HEK293 (cell line): ENCODE data around the gene PFDN5.
A peak's percentile ranks its signal among the peaks of the same experiment; 100 is the strongest.

Experiments used
- CTCF ChIA-PET: fragments of 350-600 bp; formaldehyde crosslinking; extraction: SDS; loops from one replicate; lab custom pipeline; 2021; ENCODE audit warnings: antibody characterized with exemption; lab: Yijun Ruan, JAX
- POLR2A ChIA-PET: fragments of 300-600 bp; formaldehyde crosslinking; extraction: SDS; loops from one replicate; lab custom pipeline; 2020; ENCODE audit warnings: antibody characterized with exemption, inconsistent platforms; lab: Yijun Ruan, JAX
- H3K27ac ChIP-seq: fragments of 200-500 bp; sonication (Bioruptor generic); 2 replicates; pipeline ENCODE4 v1.5.1; 2014; ENCODE audit warnings: low read depth, low read length, control low read depth, inconsistent platforms; ENCODE audit errors: extremely low read depth
- H3K36me3 ChIP-seq, 2 experiments: fragments of 200-500 bp in 1 of 2; sonication (Bioruptor generic) in 1 of 2; 1 replicate in 1 of 2; 2 replicates in 1 of 2; pipeline ENCODE4 v1.5.1; 2014 to 2017; ENCODE audit warnings: inconsistent platforms in 2 of 2, low read length in 2 of 2; ENCODE audit not compliant: control insufficient read depth in 2 of 2, insufficient read depth in 1 of 2
- H3K4me1 ChIP-seq: fragments of 200-500 bp; sonication (Bioruptor generic); 2 replicates; pipeline ENCODE4 v1.5.1; 2014; ENCODE audit warnings: mild to moderate bottlenecking, low read length, inconsistent platforms; ENCODE audit not compliant: control insufficient read depth, insufficient read depth
- H3K4me3 ChIP-seq: 2 replicates; pipeline ENCODE4 v1.5.1; 2011; ENCODE audit warnings: low read depth, mild to moderate bottlenecking, control low read depth, low read length, moderate library complexity
- H3K9me3 ChIP-seq: fragments of 200-500 bp; sonication (Bioruptor generic); 2 replicates; pipeline ENCODE4 v1.5.1; 2014; ENCODE audit warnings: low read depth, low read length, inconsistent platforms; ENCODE audit not compliant: control insufficient read depth, insufficient read depth
- GLIS2 ChIP-seq: fragments of 450-650 bp; formaldehyde crosslinking; IDR thresholded peaks from 2 replicates; pipeline ENCODE4 v1.5.1; 2016; ENCODE audit warnings: missing biosample characterization, missing genetic modification characterization
- KLF1 ChIP-seq: fragments of 450-650 bp; formaldehyde crosslinking; IDR thresholded peaks from 2 replicates; pipeline ENCODE4 v1.5.1; 2016; ENCODE audit warnings: missing biosample characterization, missing genetic modification characterization
- KLF9 ChIP-seq: fragments of 450-650 bp; formaldehyde crosslinking; IDR thresholded peaks from 2 replicates; pipeline ENCODE4 v1.5.1; 2016; ENCODE audit warnings: missing biosample characterization, missing genetic modification characterization, low read depth
- ZBTB17 ChIP-seq: fragments of 450-650 bp; formaldehyde crosslinking; IDR thresholded peaks from 2 replicates; pipeline ENCODE4 v1.5.1; 2016; ENCODE audit warnings: missing biosample characterization, missing genetic modification characterization
- ZBTB48 ChIP-seq: fragments of 450-650 bp; formaldehyde crosslinking; IDR thresholded peaks from 2 replicates; pipeline ENCODE4 v1.5.1; 2016; ENCODE audit warnings: missing biosample characterization, missing genetic modification characterization
- ZBTB8A ChIP-seq: fragments of 450-650 bp; formaldehyde crosslinking; IDR thresholded peaks from 2 replicates; pipeline ENCODE4 v1.5.1; 2016; ENCODE audit warnings: missing biosample characterization, missing genetic modification characterization
- ZFHX2 ChIP-seq: fragments of 450-650 bp; formaldehyde crosslinking; conservative IDR thresholded peaks from 2 replicates; pipeline ENCODE4 v1.5.1; 2016; ENCODE audit warnings: missing biosample characterization, missing genetic modification characterization
- ZNF133 ChIP-seq: fragments of 450-650 bp; formaldehyde crosslinking; IDR thresholded peaks from 2 replicates; pipeline ENCODE4 v1.5.1; 2016; ENCODE audit warnings: missing biosample characterization, missing genetic modification characterization
- ZNF175 ChIP-seq: fragments of 450-650 bp; formaldehyde crosslinking; IDR thresholded peaks from 2 replicates; pipeline ENCODE4 v1.5.1; 2016; ENCODE audit warnings: missing biosample characterization, missing genetic modification characterization
- ZNF2 ChIP-seq: fragments of 450-650 bp; formaldehyde crosslinking; IDR thresholded peaks from 2 replicates; pipeline ENCODE4 v1.5.1; 2016; ENCODE audit warnings: missing biosample characterization, missing genetic modification characterization
- ZNF239 ChIP-seq: fragments of 450-650 bp; formaldehyde crosslinking; IDR thresholded peaks from 2 replicates; pipeline ENCODE4 v1.5.1; 2016; ENCODE audit warnings: missing biosample characterization, missing genetic modification characterization
- ZNF341 ChIP-seq: fragments of 450-650 bp; formaldehyde crosslinking; IDR thresholded peaks from 2 replicates; pipeline ENCODE4; 2016; ENCODE audit warnings: low read depth, missing biosample characterization, missing genetic modification characterization
- ZNF423 ChIP-seq: fragments of 450-650 bp; formaldehyde crosslinking; IDR thresholded peaks from 2 replicates; pipeline ENCODE4 v1.5.1; 2016; ENCODE audit warnings: missing biosample characterization, missing genetic modification characterization
- ZNF510 ChIP-seq: fragments of 450-650 bp; formaldehyde crosslinking; IDR thresholded peaks from 2 replicates; pipeline ENCODE4 v1.5.1; 2018; ENCODE audit warnings: mild to moderate bottlenecking, missing genetic modification characterization, missing biosample characterization; ENCODE audit not compliant: insufficient replicate concordance
- ZNF529 ChIP-seq: fragments of 450-650 bp; formaldehyde crosslinking; IDR thresholded peaks from 2 replicates; pipeline ENCODE4 v1.5.1; 2017; ENCODE audit warnings: missing genetic modification characterization, missing biosample characterization; ENCODE audit not compliant: insufficient replicate concordance
- ZNF530 ChIP-seq: fragments of 450-650 bp; formaldehyde crosslinking; IDR thresholded peaks from 2 replicates; pipeline ENCODE4 v1.5.1; 2016; ENCODE audit warnings: low read depth, missing biosample characterization, missing genetic modification characterization
- ZNF561 ChIP-seq: fragments of 450-650 bp; IDR thresholded peaks from 2 replicates; pipeline ENCODE4 v1.5.1; 2018; ENCODE audit warnings: missing biosample characterization, missing genetic modification characterization, borderline replicate concordance
- ZNF654 ChIP-seq: fragments of 450-650 bp; formaldehyde crosslinking; IDR thresholded peaks from 2 replicates; pipeline ENCODE4 v1.5.1; 2016; ENCODE audit warnings: low read depth, missing biosample characterization, missing genetic modification characterization
- TF ChIP-seq, protein P1 (sequence below): fragments of 450-650 bp; formaldehyde crosslinking; IDR thresholded peaks from 2 replicates; pipeline ENCODE4 v1.5.1; 2016; ENCODE audit warnings: missing biosample characterization, missing genetic modification characterization
- TF ChIP-seq, protein P2 (sequence below): fragments of 450-650 bp; formaldehyde crosslinking; IDR thresholded peaks from 2 replicates; pipeline ENCODE4 v1.5.1; 2017; ENCODE audit warnings: missing biosample characterization, missing genetic modification characterization
- TF ChIP-seq, protein P3 (sequence below): fragments of 450-650 bp; formaldehyde crosslinking; IDR thresholded peaks from 2 replicates; pipeline ENCODE4 v1.5.1; 2016; ENCODE audit warnings: missing biosample characterization, missing genetic modification characterization
- TF ChIP-seq, protein P4 (sequence below): fragments of 450-650 bp; formaldehyde crosslinking; conservative IDR thresholded peaks from 2 replicates; pipeline ENCODE4 v1.5.1; 2016; ENCODE audit warnings: low read depth, missing biosample characterization, missing genetic modification characterization

The PFDN5 gene

DNA sequence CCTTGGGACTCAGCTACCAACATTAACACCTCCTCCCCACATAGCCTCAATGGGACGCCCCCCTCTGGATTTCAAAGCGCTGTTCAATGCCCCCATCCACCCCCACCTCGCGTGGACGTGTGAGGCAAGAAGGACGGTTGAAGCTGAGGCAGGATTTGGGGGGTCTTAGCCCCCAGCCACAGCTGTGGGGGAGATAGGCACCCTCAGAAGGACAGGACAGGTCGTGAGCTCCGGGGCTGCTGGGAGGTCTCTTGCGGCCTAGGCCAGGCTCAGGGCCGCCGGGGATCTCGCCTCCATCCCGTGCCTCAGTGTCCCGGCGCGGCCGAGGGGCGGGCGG is 49.1 kb downstream of the PFDN5 start:
- Histone ChIP-seq H3K9me3 (no peaks in the 10 kb centered on the region), H3K4me3 (peak overlapping the region; percentile 62)
- CTCF ChIA-PET = interaction anchor here (0.7 to 7.0 kb wide), 14 partner anchors 8 to 199 kb away, joined by 3 to 156 read pairs (median 6); partner anchors contain the start of genes AAAS, AMHR2, MYG1 and SP7
- TF ChIP-seq, protein P1, sequence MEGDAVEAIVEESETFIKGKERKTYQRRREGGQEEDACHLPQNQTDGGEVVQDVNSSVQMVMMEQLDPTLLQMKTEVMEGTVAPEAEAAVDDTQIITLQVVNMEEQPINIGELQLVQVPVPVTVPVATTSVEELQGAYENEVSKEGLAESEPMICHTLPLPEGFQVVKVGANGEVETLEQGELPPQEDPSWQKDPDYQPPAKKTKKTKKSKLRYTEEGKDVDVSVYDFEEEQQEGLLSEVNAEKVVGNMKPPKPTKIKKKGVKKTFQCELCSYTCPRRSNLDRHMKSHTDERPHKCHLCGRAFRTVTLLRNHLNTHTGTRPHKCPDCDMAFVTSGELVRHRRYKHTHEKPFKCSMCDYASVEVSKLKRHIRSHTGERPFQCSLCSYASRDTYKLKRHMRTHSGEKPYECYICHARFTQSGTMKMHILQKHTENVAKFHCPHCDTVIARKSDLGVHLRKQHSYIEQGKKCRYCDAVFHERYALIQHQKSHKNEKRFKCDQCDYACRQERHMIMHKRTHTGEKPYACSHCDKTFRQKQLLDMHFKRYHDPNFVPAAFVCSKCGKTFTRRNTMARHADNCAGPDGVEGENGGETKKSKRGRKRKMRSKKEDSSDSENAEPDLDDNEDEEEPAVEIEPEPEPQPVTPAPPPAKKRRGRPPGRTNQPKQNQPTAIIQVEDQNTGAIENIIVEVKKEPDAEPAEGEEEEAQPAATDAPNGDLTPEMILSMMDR (tag by site-specific recombination) = no peak
- TF ChIP-seq ZNF530 (tag by site-specific recombination) (no peak), ZNF529 (tag by site-specific recombination) (no peak), ZNF423 (tag by site-specific recombination) (no peak), ZNF510 (tag by site-specific recombination) (no peak), ZNF341 (tag by site-specific recombination) (peak; percentile 27), ZNF133 (tag by site-specific recombination) (no peak)
- TF ChIP-seq, protein P2, sequence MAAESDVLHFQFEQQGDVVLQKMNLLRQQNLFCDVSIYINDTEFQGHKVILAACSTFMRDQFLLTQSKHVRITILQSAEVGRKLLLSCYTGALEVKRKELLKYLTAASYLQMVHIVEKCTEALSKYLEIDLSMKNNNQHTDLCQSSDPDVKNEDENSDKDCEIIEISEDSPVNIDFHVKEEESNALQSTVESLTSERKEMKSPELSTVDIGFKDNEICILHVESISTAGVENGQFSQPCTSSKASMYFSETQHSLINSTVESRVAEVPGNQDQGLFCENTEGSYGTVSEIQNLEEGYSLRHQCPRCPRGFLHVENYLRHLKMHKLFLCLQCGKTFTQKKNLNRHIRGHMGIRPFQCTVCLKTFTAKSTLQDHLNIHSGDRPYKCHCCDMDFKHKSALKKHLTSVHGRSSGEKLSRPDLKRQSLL (tag by site-specific recombination) = no peak
- TF ChIP-seq, protein P3, sequence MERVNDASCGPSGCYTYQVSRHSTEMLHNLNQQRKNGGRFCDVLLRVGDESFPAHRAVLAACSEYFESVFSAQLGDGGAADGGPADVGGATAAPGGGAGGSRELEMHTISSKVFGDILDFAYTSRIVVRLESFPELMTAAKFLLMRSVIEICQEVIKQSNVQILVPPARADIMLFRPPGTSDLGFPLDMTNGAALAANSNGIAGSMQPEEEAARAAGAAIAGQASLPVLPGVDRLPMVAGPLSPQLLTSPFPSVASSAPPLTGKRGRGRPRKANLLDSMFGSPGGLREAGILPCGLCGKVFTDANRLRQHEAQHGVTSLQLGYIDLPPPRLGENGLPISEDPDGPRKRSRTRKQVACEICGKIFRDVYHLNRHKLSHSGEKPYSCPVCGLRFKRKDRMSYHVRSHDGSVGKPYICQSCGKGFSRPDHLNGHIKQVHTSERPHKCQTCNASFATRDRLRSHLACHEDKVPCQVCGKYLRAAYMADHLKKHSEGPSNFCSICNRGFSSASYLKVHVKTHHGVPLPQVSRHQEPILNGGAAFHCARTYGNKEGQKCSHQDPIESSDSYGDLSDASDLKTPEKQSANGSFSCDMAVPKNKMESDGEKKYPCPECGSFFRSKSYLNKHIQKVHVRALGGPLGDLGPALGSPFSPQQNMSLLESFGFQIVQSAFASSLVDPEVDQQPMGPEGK (tag by site-specific recombination) = peak; percentile 15; the same call in 1 of the 2 replicates
- TF ChIP-seq, all 188 proteins: peak for 2
- no peaks in the 10 kb centered on the region for H3K36me3 ChIP-seq
- no peaks in the 10 kb centered on the region for H3K4me1 ChIP-seq
- POLR2A ChIA-PET = interaction anchor here (0.6 to 2.3 kb wide), 14 partner anchors 9 to 265 kb away, joined by 3 to 20 read pairs (median 4); partner anchors contain the start of genes AAAS, MAP3K12, MYG1 and PFDN5
- H3K27ac ChIP-seq = no peak overlapping the region

DNA sequence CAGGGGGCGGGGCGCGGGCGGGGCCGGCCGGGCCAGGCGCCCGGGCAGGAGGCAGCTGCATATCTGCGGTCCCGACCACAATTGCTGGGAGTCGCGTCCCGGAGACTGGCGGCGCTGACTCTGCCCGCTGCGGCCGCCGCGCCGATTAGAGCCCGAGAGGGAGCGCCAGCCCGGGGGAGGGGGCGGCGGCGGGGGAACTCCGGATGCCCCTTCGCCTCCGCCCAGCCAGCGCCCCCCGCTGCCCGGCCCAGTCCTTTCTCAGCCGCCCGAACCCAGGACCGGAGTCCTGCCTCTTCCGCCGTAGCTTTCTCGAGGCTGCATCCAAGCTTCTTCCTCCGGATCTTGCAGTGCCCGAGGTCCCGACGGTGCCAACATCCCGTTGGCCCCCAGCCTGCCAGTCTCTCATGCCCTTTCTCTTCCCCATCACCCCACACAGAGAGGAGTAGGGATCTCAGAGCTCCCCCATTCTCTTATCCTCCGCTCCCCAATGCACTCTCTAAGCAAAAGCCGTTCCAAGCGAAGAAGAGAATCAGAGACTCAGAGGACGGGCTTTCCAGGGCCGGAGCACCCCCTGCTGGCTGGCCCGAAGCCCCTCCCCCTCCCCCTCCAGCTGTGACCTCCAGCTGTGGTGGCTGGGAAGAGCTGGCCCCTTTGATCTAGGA is 49.6 kb downstream of the PFDN5 start:
- ChIA-PET CTCF (interaction anchor here (0.5 to 7.0 kb wide), 21 partner anchors 9 to 291 kb away, joined by 3 to 156 read pairs (median 5); partner anchors contain the start of genes AAAS, AMHR2, MYG1 and PFDN5), POLR2A (interaction anchor here (0.6 to 2.3 kb wide), 18 partner anchors 9 to 266 kb away, joined by 3 to 20 read pairs (median 3); partner anchors contain the start of genes AAAS, MAP3K12, MYG1 and PFDN5)
- Histone ChIP-seq H3K4me1 (no peaks in the 10 kb centered on the region), H3K9me3 (no peaks in the 10 kb centered on the region), H3K27ac (peak overlapping the region; percentile 21; the same call in 1 of the 2 replicates), H3K36me3 (no peaks in the 10 kb centered on the region), H3K4me3 (peak overlapping the region; percentile 62)
- TF ChIP-seq KLF9 (tag by site-specific recombination) = peak; percentile 52
- peak; percentile 60 for TF ChIP-seq ZBTB8A
- TF ChIP-seq, protein P4, sequence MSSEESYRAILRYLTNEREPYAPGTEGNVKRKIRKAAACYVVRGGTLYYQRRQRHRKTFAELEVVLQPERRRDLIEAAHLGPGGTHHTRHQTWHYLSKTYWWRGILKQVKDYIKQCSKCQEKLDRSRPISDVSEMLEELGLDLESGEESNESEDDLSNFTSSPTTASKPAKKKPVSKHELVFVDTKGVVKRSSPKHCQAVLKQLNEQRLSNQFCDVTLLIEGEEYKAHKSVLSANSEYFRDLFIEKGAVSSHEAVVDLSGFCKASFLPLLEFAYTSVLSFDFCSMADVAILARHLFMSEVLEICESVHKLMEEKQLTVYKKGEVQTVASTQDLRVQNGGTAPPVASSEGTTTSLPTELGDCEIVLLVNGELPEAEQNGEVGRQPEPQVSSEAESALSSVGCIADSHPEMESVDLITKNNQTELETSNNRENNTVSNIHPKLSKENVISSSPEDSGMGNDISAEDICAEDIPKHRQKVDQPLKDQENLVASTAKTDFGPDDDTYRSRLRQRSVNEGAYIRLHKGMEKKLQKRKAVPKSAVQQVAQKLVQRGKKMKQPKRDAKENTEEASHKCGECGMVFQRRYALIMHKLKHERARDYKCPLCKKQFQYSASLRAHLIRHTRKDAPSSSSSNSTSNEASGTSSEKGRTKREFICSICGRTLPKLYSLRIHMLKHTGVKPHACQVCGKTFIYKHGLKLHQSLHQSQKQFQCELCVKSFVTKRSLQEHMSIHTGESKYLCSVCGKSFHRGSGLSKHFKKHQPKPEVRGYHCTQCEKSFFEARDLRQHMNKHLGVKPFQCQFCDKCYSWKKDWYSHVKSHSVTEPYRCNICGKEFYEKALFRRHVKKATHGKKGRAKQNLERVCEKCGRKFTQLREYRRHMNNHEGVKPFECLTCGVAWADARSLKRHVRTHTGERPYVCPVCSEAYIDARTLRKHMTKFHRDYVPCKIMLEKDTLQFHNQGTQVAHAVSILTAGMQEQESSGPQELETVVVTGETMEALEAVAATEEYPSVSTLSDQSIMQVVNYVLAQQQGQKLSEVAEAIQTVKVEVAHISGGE = peak; percentile 75
- TF ChIP-seq, protein P3 (tag by site-specific recombination) = peak; percentile 88
- TF ChIP-seq GLIS2 (tag by site-specific recombination) = peak; percentile 95
- TF ChIP-seq ZFHX2 (tag by site-specific recombination) = 0 out of 2 replicates have a peak, but pooled peaks have one; percentile 31
- peak; percentile 74 for TF ChIP-seq ZNF2 (tag by site-specific recombination)
- 0 out of 2 replicates have a peak, but pooled peaks have one; percentile 8 for TF ChIP-seq ZNF239 (tag by site-specific recombination)
- TF ChIP-seq ZBTB48 (tag by site-specific recombination) = peak; percentile 19; the same call in 1 of the 2 replicates
- 0 out of 2 replicates have a peak, but pooled peaks have one; percentile 26 for TF ChIP-seq KLF1 (tag by site-specific recombination)
- peak; percentile 28; the same call in 1 of the 2 replicates for TF ChIP-seq ZNF561 (tag by site-specific recombination)
- peak; percentile 35 for TF ChIP-seq ZNF654 (tag by site-specific recombination)
- TF ChIP-seq ZBTB17 (tag by site-specific recombination) = peak; percentile 67
- no peak for TF ChIP-seq ZNF175
